ENCODE data around the gene ACSF3.

DNA sequence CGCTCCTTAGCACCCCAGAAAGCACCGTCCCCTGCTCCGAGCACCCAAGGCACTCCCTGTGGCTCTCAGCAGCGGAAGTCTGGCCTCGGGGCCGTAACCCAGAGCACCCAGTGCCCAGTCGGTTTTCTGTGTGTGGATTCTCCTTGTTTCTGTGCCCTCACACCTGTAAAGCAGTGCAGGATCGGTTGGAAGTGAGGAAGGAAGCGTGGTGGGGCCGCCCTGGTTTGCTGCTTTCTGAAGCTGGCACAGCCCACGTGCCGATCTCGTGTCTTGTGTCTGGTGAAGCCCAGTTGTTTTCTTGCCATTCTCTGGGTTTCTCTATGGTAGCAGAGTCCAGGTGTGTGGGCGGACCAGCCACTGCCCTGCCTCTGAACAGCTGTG is 3.7 kb downstream of the ACSF3 start:
- TF ChIP-seq POLR2A (IDR thresholded peaks at IDR 0.05): no peak
- TF ChIP-seq CTCF (IDR thresholded peaks at IDR 0.05 in 4 of 5, conservative IDR thresholded peaks at IDR 0.05 in 1 of 5): no peak

Data from gastrocnemius medialis (tissue), 4 donors.